ENCODE data around the gene GLIS2. TPM values are rescaled to one million over a fixed set of nuclear protein-coding genes. Genes with fewer than 3 reads are reported as not detected.

Gene GLIS2
- total and polyA plus RNA-seq, 10 of the 15 experiments (the other 5 are each of a cell fraction or from before 2014, with no cell fraction given): 0.03 to 0.64 (median 0.18) TPM; not detected in 4

GRCh38 chr16:4324492-4325252, 8.8 kb downstream of the GLIS2 start:
- Histone ChIP-seq H3K27me3 (replicated peaks in 1 of 2; ENCODE audit: control insufficient read depth in 2 of 2, insufficient read depth in 2 of 2, low read length in 1 of 2) (no peaks in the 10 kb centered on the region), H3K4me3 (no peak overlapping the region), H3K4me1 (ENCODE audit: control insufficient read depth, insufficient read depth, low read length) (peaks cover 7% of the 10 kb centered on the region), H3K9ac (ENCODE audit: control insufficient read depth, insufficient read depth, low read length) (no peak overlapping the region), H4K20me1 (ENCODE audit: control insufficient read depth, insufficient read depth) (no peaks in the 10 kb centered on the region), H2AFZ (ENCODE audit: control insufficient read depth, low read depth, low read length) (no peak overlapping the region), H3K4me2 (ENCODE audit: control insufficient read depth, insufficient read depth) (no peak overlapping the region), H3K79me2 (ENCODE audit: control insufficient read depth, insufficient read depth, low read length) (no peaks in the 10 kb centered on the region), H3K9me3 (replicated peaks; ENCODE audit: control insufficient read depth, insufficient read depth, low read length) (no peaks in the 10 kb centered on the region), H3K27ac (ENCODE audit: control insufficient read depth, insufficient read depth) (no peak overlapping the region), H3K36me3 (ENCODE audit: control insufficient read depth in 2 of 2, insufficient read depth in 2 of 2, low read length in 1 of 2) (no peaks in the 10 kb centered on the region)
- in situ Hi-C loops (cut with MboI) (no loop called here), intact Hi-C loops (cut with micrococcal nuclease; ENCODE audit: unreplicated experiment) (loop anchor here (5.0 kb wide), 1 partner anchor 52 kb away; the partner anchor contains the start of gene TFAP4)
- FAIRE-seq: no peak
- BruUV-seq (replicated peaks): no TSS peak
- ChIA-PET SMC1A (ENCODE audit: uncharacterized antibody, unreplicated experiment) (interaction anchor here (1.2 kb wide), 1 partner anchor 36 kb away, joined by 3 read pairs; no protein-coding TSS in a partner anchor), CTCF (interaction anchor here (0.9 to 12.1 kb wide), 3 partner anchors 10 to 35 kb away, joined by 3 to 145 read pairs (median 140); no protein-coding TSS in a partner anchor), RAD21 (ENCODE audit: unreplicated experiment) (no interaction called here), POLR2A (interaction anchor here (0.6 to 1.1 kb wide), 2 partner anchors 16 to 35 kb away, joined by 3 read pairs; no protein-coding TSS in a partner anchor)
- 62% methylated on average over 20 of the region's 22 CpGs for WGBS (ENCODE audit: insufficient coverage, insufficient replicate concordance, low lambda C conversion rate, missing lambda C conversion rate)
- DNase-seq (ENCODE audit: low read depth, low spot score): no peak
- no peak for ATAC-seq
- TF ChIP-seq SRF (IDR thresholded peaks at IDR 0.05; ENCODE audit: low read depth in 2 of 2, low read length in 2 of 2) (no peak), ZNF24 (IDR thresholded peaks at IDR 0.05) (no peak), ZBED1 (IDR thresholded peaks at IDR 0.05; ENCODE audit: borderline replicate concordance) (no peak), MTA2 (IDR thresholded peaks at IDR 0.05; ENCODE audit: low read depth) (no peak)

GRCh38 chr16:4325253-4325758, 9.4 kb downstream of the GLIS2 start:
- Histone ChIP-seq H2AFZ (ENCODE audit: control insufficient read depth, low read depth, low read length) (no peak overlapping the region), H3K4me2 (ENCODE audit: control insufficient read depth, insufficient read depth) (no peak overlapping the region), H3K27ac (ENCODE audit: control insufficient read depth, insufficient read depth) (no peak overlapping the region), H4K20me1 (ENCODE audit: control insufficient read depth, insufficient read depth) (no peaks in the 10 kb centered on the region), H3K36me3 (ENCODE audit: control insufficient read depth in 2 of 2, insufficient read depth in 2 of 2, low read length in 1 of 2) (no peaks in the 10 kb centered on the region), H3K79me2 (ENCODE audit: control insufficient read depth, insufficient read depth, low read length) (no peaks in the 10 kb centered on the region), H3K9ac (ENCODE audit: control insufficient read depth, insufficient read depth, low read length) (no peak overlapping the region), H3K4me3 (no peak overlapping the region), H3K27me3 (replicated peaks in 1 of 2; ENCODE audit: control insufficient read depth in 2 of 2, insufficient read depth in 2 of 2, low read length in 1 of 2) (no peaks in the 10 kb centered on the region), H3K4me1 (ENCODE audit: control insufficient read depth, insufficient read depth, low read length) (peaks cover 7% of the 10 kb centered on the region), H3K9me3 (replicated peaks; ENCODE audit: control insufficient read depth, insufficient read depth, low read length) (no peaks in the 10 kb centered on the region)
- BruUV-seq (replicated peaks): no TSS peak
- DNase-seq (ENCODE audit: low read depth, low spot score): no peak
- RAD21 ChIA-PET (ENCODE audit: unreplicated experiment): interaction anchor here (5.6 kb wide), 1 partner anchor 16 kb away, joined by 68 read pairs; no protein-coding TSS in a partner anchor
- POLR2A ChIA-PET: interaction anchor here (0.6 to 1.1 kb wide), 2 partner anchors 16 to 89 kb away, joined by 3 to 4 read pairs; no protein-coding TSS in a partner anchor
- SMC1A ChIA-PET (ENCODE audit: uncharacterized antibody, unreplicated experiment): interaction anchor here (5.7 kb wide), 1 partner anchor 16 kb away, joined by 62 read pairs; no protein-coding TSS in a partner anchor
- 5% methylated on average over 6 of the region's 6 CpGs for WGBS (ENCODE audit: insufficient coverage, insufficient replicate concordance, low lambda C conversion rate, missing lambda C conversion rate)
- in situ Hi-C loops (cut with MboI): no loop called here
- intact Hi-C loops (cut with micrococcal nuclease; ENCODE audit: unreplicated experiment): loop anchor here (5.0 kb wide), 1 partner anchor 53 kb away; the partner anchor contains the start of gene TFAP4
- peak; percentile 65 for ATAC-seq
- CTCF ChIA-PET: interaction anchor here (0.9 to 12.1 kb wide), 3 partner anchors 15 to 35 kb away, joined by 3 to 145 read pairs (median 140); no protein-coding TSS in a partner anchor
- peak; percentile 52 for FAIRE-seq
- TF ChIP-seq YY1 (IDR thresholded peaks at IDR 0.05; ENCODE audit: low read depth, low read length) (no peak), CHD4 (IDR thresholded peaks at IDR 0.05) (no peak), ETV6 (conservative IDR thresholded peaks at IDR 0.05 in 1 of 2, IDR thresholded peaks at IDR 0.05 in 1 of 2; ENCODE audit: borderline replicate concordance in 1 of 2, low read depth in 1 of 2) (no peak), SRF (IDR thresholded peaks at IDR 0.05; ENCODE audit: low read depth in 2 of 2, low read length in 2 of 2) (no peak), CBX5 (IDR thresholded peaks at IDR 0.05; ENCODE audit: low read depth) (no peak), ZNF24 (IDR thresholded peaks at IDR 0.05) (no peak), RB1 (IDR thresholded peaks at IDR 0.05; ENCODE audit: borderline replicate concordance) (no peak), WRNIP1 (IDR thresholded peaks at IDR 0.05; ENCODE audit: borderline replicate concordance, low read depth, low read length) (no peak), HDAC6 (IDR thresholded peaks at IDR 0.05; ENCODE audit: unreplicated experiment) (no peak), HCFC1 (IDR thresholded peaks at IDR 0.05; ENCODE audit: low read length) (no peak), TCF7 (IDR thresholded peaks at IDR 0.05; ENCODE audit: borderline replicate concordance) (no peak), MEF2A (IDR thresholded peaks at IDR 0.05; ENCODE audit: insufficient read depth, low read depth, low read length) (no peak)
